ENCODE data around the gene ORM2.
"Not testable (repeated sequence)": the region's sequence is repeated elsewhere in the genome, so short reads cannot be mapped to it uniquely, and the experiment has no call there.

Gene ORM2

GRCh38 chr9:114314881-114315722, 14.6 kb upstream of the ORM2 start:
- DNase-seq, result no peak

DNA sequence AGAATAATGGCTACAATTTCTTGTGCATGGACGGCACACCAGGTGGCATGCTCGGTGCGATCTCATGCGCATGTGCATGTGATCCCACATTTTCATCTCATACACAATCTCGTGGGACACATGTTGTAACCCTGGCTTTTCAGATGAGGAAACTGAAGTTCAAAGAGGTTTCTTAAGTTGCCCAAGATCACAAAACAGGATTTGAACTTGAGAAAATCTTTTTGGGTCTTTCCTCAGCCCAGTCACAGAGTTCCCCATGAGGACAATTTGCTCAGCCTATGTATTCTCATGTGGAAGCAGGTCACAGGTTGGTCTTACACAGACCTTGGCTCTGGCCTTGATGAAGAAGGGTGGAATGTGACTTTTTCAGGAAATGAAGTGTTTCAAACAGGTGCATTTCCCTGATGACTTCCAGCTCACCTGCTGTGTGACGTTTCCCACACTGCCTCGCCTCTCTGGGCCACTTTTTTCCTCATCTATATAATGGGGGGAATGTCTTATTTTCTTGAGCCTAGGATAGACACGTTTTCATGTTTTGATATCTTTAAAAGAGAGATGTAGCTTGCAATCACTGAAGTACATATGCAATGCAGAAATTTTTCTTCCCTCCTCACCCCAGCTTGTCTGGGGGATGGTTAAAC, 13.8 kb upstream of the ORM2 start:
- DNase-seq, result no peak

- DNase-seq, result peak; percentile 5
Measured at GRCh38 chr9:114316605-114317230, 13.0 kb upstream of the ORM2 start.

GRCh38 chr9:114317665-114318357, 11.9 kb upstream of the ORM2 start:
- DNase-seq, result no peak

DNA sequence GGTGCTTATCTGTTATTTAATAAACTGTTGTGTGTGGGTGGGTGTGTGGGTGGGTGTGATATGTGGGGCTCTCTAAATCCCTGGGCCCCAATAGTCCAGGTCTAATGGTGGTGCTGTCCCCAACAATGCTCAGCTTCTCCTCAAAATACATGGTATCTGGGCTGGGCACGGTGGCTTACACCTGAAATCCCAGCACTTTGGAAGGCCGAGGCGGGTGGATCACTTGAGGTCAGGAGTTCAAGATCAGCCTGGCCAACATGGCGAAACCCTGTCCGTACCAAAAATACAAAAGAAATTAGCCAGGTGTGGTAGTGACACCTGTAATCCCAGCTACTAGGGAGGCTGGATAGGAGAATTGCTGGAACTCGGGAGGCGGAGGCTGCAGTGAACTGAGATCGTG, 11.3 kb upstream of the ORM2 start:
- no peak for DNase-seq

GRCh38 chr9:114319147-114319546, 10.5 kb upstream of the ORM2 start:
- peak; percentile 67 for DNase-seq

DNA sequence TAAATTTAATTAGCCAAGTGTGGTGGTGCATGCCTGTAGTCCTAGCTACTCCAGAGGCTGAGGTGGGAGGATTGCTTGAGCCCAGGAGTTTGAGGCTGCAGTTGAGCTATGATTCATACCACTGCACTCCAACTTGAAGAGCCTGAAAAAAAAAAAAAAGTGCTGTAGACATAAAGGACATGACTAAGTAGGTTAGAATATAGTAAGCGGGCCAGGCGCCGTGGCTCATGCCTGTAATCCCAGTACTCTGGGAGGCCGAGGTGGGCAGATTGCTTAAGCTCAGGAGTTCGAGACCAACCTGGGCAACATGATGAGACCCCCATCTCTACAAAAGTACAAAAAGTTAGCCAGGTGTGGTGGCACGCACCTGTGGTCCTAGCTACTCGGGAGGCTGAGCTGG, 9.0 kb upstream of the ORM2 start:
- not testable (repeated sequence) for DNase-seq

DNA sequence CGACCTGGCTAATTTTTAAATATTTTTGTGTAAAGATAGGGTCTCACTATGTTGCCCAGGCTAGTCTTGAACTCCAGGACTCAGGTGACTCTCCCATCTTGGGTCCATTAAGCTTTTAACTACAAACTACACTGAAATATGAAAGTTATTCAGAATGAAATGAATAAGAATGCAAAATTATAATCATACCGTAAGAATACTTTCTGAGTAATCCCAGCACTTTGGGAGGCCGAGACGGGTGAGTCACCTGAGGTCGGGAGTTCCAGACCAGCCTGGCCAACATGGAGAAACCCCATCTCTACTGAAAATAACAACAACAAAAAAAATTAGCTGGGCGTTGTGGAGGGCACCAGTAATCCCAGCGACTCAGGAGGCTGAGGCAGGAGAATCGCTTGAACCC, 7.9 kb upstream of the ORM2 start:
- DNase-seq, result no peak

DNA sequence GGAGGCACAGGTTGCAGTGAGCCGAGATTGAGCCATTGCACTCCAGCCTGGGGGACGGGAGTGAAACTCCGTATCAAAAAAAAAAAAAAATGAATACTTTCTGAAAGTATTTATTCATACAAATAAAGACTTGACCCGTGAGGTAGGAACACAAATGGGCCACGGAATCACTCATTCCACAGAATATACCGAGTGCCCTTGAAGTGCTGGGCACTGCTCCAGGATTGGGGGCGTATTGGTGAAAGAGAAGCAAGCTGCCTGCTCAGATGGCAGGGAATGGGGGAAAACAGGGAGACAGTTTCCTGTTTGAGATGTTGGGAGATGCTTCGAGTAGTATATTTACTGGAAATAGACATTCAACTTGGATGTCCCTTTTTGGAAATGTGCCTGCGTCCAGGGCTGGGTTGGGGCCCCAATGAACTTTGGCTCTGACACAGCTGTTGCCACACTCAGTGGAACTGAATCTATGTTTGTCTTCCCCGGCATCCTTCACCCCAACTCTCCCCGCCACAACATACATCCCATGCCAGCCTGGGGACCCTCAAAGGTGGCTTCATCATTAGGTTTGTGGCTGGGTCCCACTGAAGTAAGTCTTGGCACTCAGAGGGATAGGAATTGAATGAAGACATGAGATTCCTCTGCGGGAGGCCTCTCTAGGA, 7.4 kb upstream of the ORM2 start:
- DNase-seq, result not testable (repeated sequence)

GRCh38 chr9:114322831-114323531, 6.7 kb upstream of the ORM2 start, which contains the start of gene ORM1:
Gene ORM1, plus strand, starts transcription at chr9:114323098. Its CDS starts 36 bp downstream, at chr9:114323134.
- not testable (repeated sequence) for DNase-seq

GRCh38 chr9:114323849-114324248, 5.8 kb upstream of the ORM2 start:
- not testable (repeated sequence) for DNase-seq

GRCh38 chr9:114324492-114324891, 5.2 kb upstream of the ORM2 start:
- DNase-seq, result no peak

DNA sequence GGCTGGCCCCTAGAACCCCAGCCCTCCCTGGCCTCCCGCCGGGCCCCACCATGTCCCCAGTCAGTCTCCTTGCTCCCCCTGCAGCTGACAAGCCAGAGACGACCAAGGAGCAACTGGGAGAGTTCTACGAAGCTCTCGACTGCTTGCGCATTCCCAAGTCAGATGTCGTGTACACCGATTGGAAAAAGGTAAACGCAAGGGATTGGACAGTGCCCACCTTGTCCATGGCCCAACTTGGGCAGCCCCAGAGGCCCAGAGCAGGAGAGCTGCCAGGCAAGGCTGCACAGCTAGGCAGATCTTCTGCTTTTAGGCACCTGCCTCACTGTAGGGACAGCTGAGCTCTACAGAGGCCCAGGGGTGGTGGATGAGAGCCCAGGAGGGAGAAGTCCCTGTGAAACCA, 4.7 kb upstream of the ORM2 start:
- not testable (repeated sequence) for DNase-seq

- not testable (repeated sequence) for DNase-seq
Measured at GRCh38 chr9:114325684-114326254, 3.9 kb upstream of the ORM2 start.

DNA sequence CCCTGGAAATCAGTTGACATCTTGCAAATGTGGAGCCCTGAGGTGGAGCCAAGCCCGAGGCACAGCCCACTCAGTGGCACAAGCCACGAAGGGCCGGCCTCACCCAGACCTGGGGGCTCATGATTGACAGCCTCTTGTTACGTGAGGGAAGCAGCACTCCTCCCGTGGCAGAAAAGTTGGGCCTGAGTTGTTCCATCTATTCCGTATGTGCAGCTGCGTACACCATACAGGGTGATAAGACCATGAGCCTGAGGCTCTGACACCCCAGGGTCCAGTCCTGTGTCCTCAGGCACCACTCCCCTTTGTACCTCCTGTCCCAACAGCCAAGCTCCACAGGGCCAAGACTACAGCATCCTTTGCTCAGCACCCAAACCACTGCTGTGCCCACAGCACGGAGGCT, 1.9 kb upstream of the ORM2 start:
- no peak for DNase-seq

DNA sequence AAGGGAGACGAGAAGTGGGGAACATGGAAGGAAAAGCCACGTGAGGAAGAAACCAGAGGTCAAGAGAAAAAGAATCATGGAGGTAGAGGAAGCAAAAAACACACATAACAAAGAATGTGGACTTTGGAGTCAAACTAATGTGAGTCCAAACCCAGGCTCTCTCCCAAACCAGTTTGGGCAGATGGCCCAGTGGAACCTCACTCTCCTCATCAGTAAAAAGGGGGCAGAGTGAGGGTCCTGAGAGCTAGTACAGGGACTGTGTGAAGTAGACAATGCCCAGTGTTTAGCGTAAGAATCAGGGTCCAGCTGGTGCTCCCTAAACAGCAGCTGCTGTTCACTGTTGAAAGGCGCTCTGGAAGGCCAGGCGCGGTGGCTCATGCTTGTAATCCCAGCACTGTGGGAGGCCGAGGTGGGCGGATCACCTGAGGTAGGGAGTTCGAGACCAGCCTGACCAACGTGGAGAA, 1.3 kb upstream of the ORM2 start:
- DNase-seq, result not testable (repeated sequence)

GRCh38 chr9:114328937-114329624, 588 bp upstream of the ORM2 start:
- not testable (repeated sequence) for DNase-seq

DNA sequence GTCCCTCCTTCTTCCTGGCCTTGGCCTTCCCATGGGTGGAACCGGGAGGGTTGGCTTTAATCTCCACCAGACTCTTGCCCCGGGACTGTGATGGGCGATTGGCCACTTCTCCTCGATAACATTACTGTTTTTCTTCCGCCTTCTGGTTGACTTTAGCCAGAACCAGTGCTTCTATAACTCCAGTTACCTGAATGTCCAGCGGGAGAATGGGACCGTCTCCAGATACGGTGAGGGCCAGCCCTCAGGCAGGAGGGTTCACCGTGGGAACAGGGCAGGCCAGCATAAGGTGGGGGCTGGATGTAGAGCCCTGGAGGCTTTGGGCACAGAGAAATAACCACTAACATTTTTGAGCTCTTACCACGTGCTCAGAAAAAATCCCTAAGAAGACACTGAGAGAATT, 967 bp downstream of the ORM2 start:
- no peak for DNase-seq

DNA sequence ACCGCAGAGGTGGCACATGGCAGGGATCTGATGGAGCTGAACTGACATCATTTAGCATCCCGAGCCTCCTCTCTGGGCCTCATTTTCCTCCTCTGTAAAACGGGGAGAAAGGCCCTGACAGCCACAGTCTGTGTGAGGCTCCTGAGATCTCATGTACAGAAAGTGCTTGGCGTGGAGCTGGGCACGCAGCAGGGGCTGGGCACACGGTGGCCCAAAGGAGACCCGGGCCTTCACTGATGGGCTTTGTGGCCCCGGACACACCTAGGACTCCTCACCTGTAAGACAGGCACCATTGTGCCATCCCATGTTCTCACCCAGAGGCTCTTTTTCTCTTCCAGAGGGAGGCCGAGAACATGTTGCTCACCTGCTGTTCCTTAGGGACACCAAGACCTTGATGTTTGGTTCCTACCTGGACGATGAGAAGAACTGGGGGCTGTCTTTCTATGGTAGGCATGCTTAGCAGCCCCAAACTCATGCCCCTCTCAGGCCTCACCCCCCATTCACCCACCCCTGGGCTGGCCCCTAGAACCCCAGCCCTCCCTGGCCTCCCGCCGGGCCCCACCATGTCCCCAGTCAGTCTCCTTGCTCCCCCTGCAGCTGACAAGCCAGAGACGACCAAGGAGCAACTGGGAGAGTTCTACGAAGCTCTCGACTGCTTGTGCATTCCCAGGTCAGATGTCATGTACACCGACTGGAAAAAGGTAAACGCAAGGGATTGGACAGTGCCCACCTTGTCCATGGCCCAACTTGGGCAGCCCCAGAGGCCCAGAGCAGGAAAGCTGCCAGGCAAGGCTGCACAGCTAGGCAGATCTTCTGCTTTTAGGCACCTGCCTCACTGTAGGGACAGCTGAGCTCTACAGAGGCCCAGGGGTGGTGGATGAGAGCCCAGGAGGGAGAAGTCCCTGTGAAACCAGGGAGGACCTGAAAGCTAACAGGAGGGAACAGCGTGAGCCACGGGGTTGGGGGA, 1.8 kb downstream of the ORM2 start:
- DNase-seq, result not testable (repeated sequence)

Measured in NCI-H1105 (cell line).